Measurements from ENCODE around the gene MDFIC2. TPM values are rescaled to one million over a fixed set of nuclear protein-coding genes. Genes with fewer than 3 reads are reported as not detected.

Gene MDFIC2
- total and polyA plus RNA-seq, 2 experiments from 2014 or later, result not detected

- H3K79me2 ChIP-seq (replicated peaks; ENCODE audit: insufficient read depth), result no peaks in the 10 kb centered on the region
- no peak for DNase-seq (ENCODE audit: low spot score)
These were observed 122.5 kb downstream of the MDFIC2 start for GRCh38 chr3:70189884-70190473.

More at GRCh38 chr3:70189884-70190473, 122.5 kb downstream of the MDFIC2 start:
- H3K4me2 ChIP-seq, result no peak overlapping the region
- ATAC-seq, result no peak
- H3F3A ChIP-seq (replicated peaks; ENCODE audit: low read depth), result no peaks in the 10 kb centered on the region
- H3K4me1 ChIP-seq (ENCODE audit: insufficient read depth), result no peaks in the 10 kb centered on the region
- Mint-ChIP-seq H3K27ac (no peak overlapping the region), H3K27me3 (ENCODE audit: insufficient read depth, low read depth, poor library complexity) (no peaks in the 10 kb centered on the region), H3K4me1 (peaks cover under 1% of the 10 kb centered on the region; the same call in 2 of the 3 replicates), H3K4me3 (no peak overlapping the region), H3K9me3 (no peaks in the 10 kb centered on the region), H3K36me3 (ENCODE audit: low read depth) (no peaks in the 10 kb centered on the region)
- H3K4me3 ChIP-seq, result no peak overlapping the region
- no peak overlapping the region for H3K27ac ChIP-seq (ENCODE audit: low read depth)
- H4K20me1 ChIP-seq (replicated peaks; ENCODE audit: insufficient read depth), result no peaks in the 10 kb centered on the region
- TF ChIP-seq ZNF331 (CRISPR knock-in tag; IDR thresholded peaks at IDR 0.05; ENCODE audit: low read depth) (no peak), STAT1 (IDR thresholded peaks at IDR 0.05; ENCODE audit: unreplicated experiment) (no peak), JUNB (IDR thresholded peaks at IDR 0.05; ENCODE audit: unreplicated experiment) (no peak), ZNF462 (CRISPR knock-in tag; IDR thresholded peaks at IDR 0.05) (no peak), ZNF114 (CRISPR knock-in tag; IDR thresholded peaks at IDR 0.05) (no peak), CREB1 (CRISPR knock-in tag; IDR thresholded peaks at IDR 0.05; ENCODE audit: low read depth) (no peak), EZH2 (IDR thresholded peaks at IDR 0.05; ENCODE audit: low read depth, unreplicated experiment) (no peak), EZH2phosphoT487 (IDR thresholded peaks at IDR 0.05; ENCODE audit: unreplicated experiment) (no peak), ETS1 (IDR thresholded peaks at IDR 0.05) (no peak), POLR2AphosphoS5 (IDR thresholded peaks at IDR 0.05; ENCODE audit: low read depth) (no peak), REST (IDR thresholded peaks at IDR 0.05; ENCODE audit: unreplicated experiment) (no peak), NANOG (IDR thresholded peaks at IDR 0.05; ENCODE audit: borderline replicate concordance) (no peak), CTCF (conservative IDR thresholded peaks at IDR 0.05; ENCODE audit: low read depth in 2 of 2) (no peak)
- no peaks in the 10 kb centered on the region for H3K9me2 ChIP-seq (ENCODE audit: insufficient read depth)
- H2AFZ ChIP-seq, result no peak overlapping the region
- H3K27me3 ChIP-seq (ENCODE audit: insufficient read depth), result no peaks in the 10 kb centered on the region
- no peaks in the 10 kb centered on the region for H3K36me3 ChIP-seq (ENCODE audit: insufficient read depth)
